Osteoblast (primary cell): ENCODE data around the gene CXorf49. TPM values are rescaled to one million over a fixed set of nuclear protein-coding genes. Genes with fewer than 3 reads are reported as not detected.

Experiments used
- DNase-seq: peaks from one replicate; pipeline ENCODE4 v3.0.0; 2011; ENCODE audit warnings: low spot score, mixed read lengths; ENCODE audit not compliant: insufficient read length; ENCODE audit errors: missing footprints
- H2AFZ ChIP-seq: 2 replicates; pipeline ENCODE4 v1.6.0; 2011; ENCODE audit warnings: mild to moderate bottlenecking, low read length
- H3K27ac ChIP-seq: 2 replicates; pipeline ENCODE4 v1.5.1; 2011; ENCODE audit warnings: mild to moderate bottlenecking, low read depth, low read length, moderate library complexity
- H3K27me3 ChIP-seq: 2 replicates; pipeline ENCODE4 v1.6.0; 2012; ENCODE audit warnings: mild to moderate bottlenecking, control low read depth, inconsistent platforms, low read length, moderate library complexity; ENCODE audit not compliant: insufficient read depth
- H3K36me3 ChIP-seq: 2 replicates; pipeline ENCODE4 v1.5.1; 2011; ENCODE audit warnings: mild to moderate bottlenecking, low read length, control low read depth, moderate library complexity; ENCODE audit not compliant: insufficient read depth
- H3K4me1 ChIP-seq: 2 replicates; pipeline ENCODE4 v1.5.1; 2011; ENCODE audit warnings: mild to moderate bottlenecking, low read length, control low read depth, moderate library complexity; ENCODE audit not compliant: insufficient read depth
- H3K4me2 ChIP-seq: 2 replicates; pipeline ENCODE4 v1.6.0; 2011; ENCODE audit warnings: mild to moderate bottlenecking, low read length; ENCODE audit not compliant: insufficient read depth
- H3K4me3 ChIP-seq: fragments of 200-600 bp; sonication (generic); 3 replicates; pipeline ENCODE4 v1.5.1; 2012; ENCODE audit warnings: mild to moderate bottlenecking, low read length, inconsistent platforms; ENCODE audit not compliant: insufficient read depth
- H3K79me2 ChIP-seq: 2 replicates; pipeline ENCODE4 v1.6.0; 2012; ENCODE audit warnings: mild to moderate bottlenecking, low read length, control low read depth, inconsistent platforms; ENCODE audit not compliant: insufficient read depth
- H3K9me3 ChIP-seq: 2 replicates; pipeline ENCODE4 v1.5.1; 2011; ENCODE audit warnings: low read depth, low read length, control low read depth
- H4K20me1 ChIP-seq: 2 replicates; pipeline ENCODE4 v1.6.0; 2012; ENCODE audit warnings: mild to moderate bottlenecking, low read length, control low read depth; ENCODE audit not compliant: insufficient read depth
- total RNA-seq: library from RNA; depleted of rRNA; stranded (reverse); fragments of >200 nt; gene quantifications from 2 replicates; pipeline ENCODE4 v1.2.3, GENCODE V29; 2012
- TF ChIP-seq, protein P1 (sequence below): IDR thresholded peaks from 2 replicates; pipeline ENCODE4 v1.5.1; 2011; ENCODE audit warnings: mild to moderate bottlenecking, low read depth, low read length, moderate library complexity; ENCODE audit errors: extremely low read depth

The CXorf49 gene
- total RNA-seq, 1 donor, result not detected

DNA sequence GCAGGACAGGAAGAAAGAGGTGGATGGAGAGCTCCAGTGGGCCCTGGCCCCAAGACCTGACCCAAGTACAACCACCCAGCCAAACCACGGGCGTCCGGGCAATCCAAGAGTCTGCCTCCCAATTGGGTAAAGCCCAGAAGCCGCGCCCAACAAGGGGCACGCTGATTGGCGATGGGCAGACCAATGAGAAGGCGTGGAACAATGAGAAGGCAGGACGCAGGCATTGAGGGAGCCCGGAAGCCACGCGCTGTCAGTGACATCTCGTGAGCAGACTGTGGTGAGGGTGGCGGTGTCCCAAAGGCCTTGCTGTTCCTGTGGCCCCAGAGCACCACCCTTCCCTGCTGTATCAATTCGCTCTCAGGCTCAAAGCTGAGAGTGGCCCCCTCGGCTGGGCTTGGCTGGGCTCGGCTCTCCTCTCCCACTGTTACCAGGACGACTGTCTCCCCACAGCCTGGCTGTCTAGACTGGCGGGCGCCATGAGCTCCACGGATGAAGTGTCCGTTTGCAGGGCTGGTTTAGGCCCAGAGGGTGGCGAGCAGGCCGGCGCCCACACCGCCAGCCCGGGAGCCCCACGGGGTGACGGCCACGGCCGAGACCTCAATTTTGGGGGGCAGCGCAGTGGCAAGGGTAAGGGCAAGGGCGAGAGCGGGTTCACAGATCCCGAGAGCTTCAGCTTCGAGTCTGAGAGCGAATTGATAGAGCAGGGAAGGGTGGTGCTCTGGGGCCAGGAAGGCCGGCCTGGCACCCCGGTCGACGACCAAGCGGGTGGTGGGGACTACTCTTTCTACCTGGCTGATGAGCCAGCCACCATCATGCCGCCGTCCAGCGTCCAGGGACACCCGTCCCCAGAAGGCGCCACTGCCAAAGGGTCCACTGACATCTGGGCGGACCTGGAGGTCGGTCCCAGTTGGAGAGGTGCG lies 50.5 kb downstream of the CXorf49 start, which contains the start of gene LOC101059915:
Gene LOC101059915, plus strand, starts transcription at position 219 of the 920 bp plus-strand sequence.
- no peaks in the 10 kb centered on the region for H4K20me1 ChIP-seq
- H3K27me3 ChIP-seq, result peaks cover 6% of the 10 kb centered on the region
- no peak within 1 kb of the TSS for H3K4me2 ChIP-seq
- TF ChIP-seq, protein P1, sequence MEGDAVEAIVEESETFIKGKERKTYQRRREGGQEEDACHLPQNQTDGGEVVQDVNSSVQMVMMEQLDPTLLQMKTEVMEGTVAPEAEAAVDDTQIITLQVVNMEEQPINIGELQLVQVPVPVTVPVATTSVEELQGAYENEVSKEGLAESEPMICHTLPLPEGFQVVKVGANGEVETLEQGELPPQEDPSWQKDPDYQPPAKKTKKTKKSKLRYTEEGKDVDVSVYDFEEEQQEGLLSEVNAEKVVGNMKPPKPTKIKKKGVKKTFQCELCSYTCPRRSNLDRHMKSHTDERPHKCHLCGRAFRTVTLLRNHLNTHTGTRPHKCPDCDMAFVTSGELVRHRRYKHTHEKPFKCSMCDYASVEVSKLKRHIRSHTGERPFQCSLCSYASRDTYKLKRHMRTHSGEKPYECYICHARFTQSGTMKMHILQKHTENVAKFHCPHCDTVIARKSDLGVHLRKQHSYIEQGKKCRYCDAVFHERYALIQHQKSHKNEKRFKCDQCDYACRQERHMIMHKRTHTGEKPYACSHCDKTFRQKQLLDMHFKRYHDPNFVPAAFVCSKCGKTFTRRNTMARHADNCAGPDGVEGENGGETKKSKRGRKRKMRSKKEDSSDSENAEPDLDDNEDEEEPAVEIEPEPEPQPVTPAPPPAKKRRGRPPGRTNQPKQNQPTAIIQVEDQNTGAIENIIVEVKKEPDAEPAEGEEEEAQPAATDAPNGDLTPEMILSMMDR, result no peak
- no peak for DNase-seq
- H3K27ac ChIP-seq, result no peak within 1 kb of the TSS
- no peaks in the 10 kb centered on the region for H3K79me2 ChIP-seq
- H3K4me3 ChIP-seq, result no peak within 1 kb of the TSS
- H2AFZ ChIP-seq, result no peak within 1 kb of the TSS
- no peaks in the 10 kb centered on the region for H3K36me3 ChIP-seq
- H3K9me3 ChIP-seq, result no peaks in the 10 kb centered on the region
- no peaks in the 10 kb centered on the region for H3K4me1 ChIP-seq

DNA sequence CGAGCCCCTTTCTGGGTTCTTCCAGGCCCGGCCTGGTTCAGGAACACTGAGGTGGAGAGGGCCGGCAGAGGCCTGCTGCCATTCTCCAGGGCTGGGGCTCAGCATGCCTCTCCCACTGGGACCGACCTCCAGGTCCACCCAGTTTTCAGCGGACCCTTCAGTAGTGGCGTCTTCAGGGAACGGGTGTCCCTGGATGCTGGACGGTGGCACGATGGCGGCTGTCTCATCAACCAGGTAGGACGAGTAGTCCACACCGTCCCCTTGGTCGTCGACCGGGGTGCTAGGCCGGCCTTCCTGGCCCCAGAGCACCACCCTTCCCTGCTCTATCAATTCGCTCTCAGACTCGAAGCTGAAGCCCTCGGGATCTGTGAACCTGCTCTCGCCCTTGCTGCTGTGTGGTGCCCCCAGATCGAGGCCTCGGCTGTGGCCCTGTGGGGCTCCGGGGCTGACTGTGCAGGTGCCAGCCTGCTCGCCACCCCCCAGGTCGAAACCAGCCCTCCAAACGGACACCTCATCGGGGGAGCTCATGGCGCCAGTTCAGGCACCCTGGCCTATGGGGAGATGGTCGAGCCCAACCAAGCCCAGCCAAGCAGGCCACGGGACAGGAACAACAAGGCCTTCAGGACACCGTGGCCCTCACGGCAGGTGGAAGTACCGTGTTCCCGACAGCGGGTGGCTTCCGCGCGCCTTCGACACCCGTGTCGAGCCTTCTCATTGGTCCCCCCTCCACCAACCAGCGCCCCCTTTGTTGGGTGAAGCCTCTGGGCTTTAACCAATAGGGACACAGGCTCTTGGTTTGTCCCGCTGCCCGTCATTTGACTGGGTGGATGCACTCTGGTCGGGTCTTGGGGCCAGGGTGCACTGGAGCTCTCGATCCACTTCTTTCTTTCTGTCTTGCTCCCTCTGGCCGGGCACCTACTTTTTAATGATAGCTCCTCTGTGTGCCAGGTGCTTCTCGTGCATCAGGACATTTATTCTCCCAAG lies 51.6 kb downstream of the CXorf49 start:
- no peaks in the 10 kb centered on the region for H3K4me1 ChIP-seq
- no peaks in the 10 kb centered on the region for H3K79me2 ChIP-seq
- no peaks in the 10 kb centered on the region for H3K9me3 ChIP-seq
- H2AFZ ChIP-seq, result no peak overlapping the region
- peaks cover 6% of the 10 kb centered on the region for H3K27me3 ChIP-seq
- no peak for DNase-seq
- TF ChIP-seq, protein P1, result no peak
- no peaks in the 10 kb centered on the region for H3K36me3 ChIP-seq
- H3K4me2 ChIP-seq, result no peak overlapping the region
- no peak overlapping the region for H3K4me3 ChIP-seq
- no peak overlapping the region for H3K27ac ChIP-seq
- H4K20me1 ChIP-seq, result no peaks in the 10 kb centered on the region

DNA sequence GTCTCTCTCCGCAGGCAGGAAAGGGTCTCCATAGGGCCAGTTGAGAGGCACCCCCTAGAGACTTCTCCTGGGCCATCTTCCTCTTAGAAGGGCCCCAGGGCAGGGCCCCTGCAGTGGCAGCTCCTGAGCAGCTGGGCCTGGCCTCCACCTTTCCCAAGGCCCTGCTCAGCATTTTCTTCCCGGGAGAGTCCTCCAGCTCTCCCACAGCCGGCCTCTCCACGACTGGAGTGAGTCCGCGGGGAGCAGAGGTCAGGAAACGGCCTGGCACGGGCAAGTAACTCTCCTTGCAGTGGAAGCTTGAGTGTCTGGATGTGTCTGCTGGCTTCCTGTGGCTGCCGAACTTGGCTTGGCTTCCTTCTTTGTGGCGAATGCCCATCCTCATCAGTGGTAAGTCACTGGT lies 52.3 kb downstream of the CXorf49 start:
- no peak for DNase-seq
- Histone ChIP-seq H3K4me3 (no peak overlapping the region), H3K27me3 (peaks cover 5% of the 10 kb centered on the region), H4K20me1 (no peaks in the 10 kb centered on the region), H3K36me3 (no peaks in the 10 kb centered on the region), H3K4me1 (no peaks in the 10 kb centered on the region), H3K9me3 (no peaks in the 10 kb centered on the region), H3K4me2 (no peak overlapping the region), H3K79me2 (no peaks in the 10 kb centered on the region), H3K27ac (no peak overlapping the region), H2AFZ (no peak overlapping the region)
- TF ChIP-seq, protein P1, result no peak
